ENCODE measurements around the gene IL17RA. TPM values are rescaled to one million over a fixed set of nuclear protein-coding genes. Genes with fewer than 3 reads are reported as not detected.

The IL17RA gene
- total RNA-seq, 1 experiment from 2014 or later: 6.9 TPM

Other genes starting within 250 kb of the IL17RA start
- gene GAB4, start 76.8 kb upstream of the IL17RA start, total RNA-seq (2014; rRNA removed; shearing (Covaris generic); ENCODE audit: low replicate concordance): not detected in 2 replicates
- 0.14 and 0.17 TPM in 2 replicates for gene TMEM121B, start 36.4 kb downstream of the IL17RA start, total RNA-seq (2014; rRNA removed; shearing (Covaris generic); ENCODE audit: low replicate concordance)
- gene HDHD5, start 74.3 kb downstream of the IL17RA start, total RNA-seq (2014; rRNA removed; shearing (Covaris generic); ENCODE audit: low replicate concordance): 132 and 138 TPM in 2 replicates
- not detected in 2 replicates for gene ADA2, start 134.4 kb downstream of the IL17RA start, total RNA-seq (2014; rRNA removed; shearing (Covaris generic); ENCODE audit: low replicate concordance)

Measured in Caki2 (cell line).